Stimulated activated CD8-positive, alpha-beta memory T cell treated with anti-CD3 and anti-CD28 coated beads, Interleukin-2, amount 100 ng/mL, for 48 hours (primary cell): ENCODE data around the gene CNTN2.

Source experiments
- DNase-seq, 2 donors: peaks; one replicate each; pipeline ENCODE4 v3.0.0-alpha.2; 2020; ENCODE audit warnings: low read depth in 2 of 2

The CNTN2 gene

GRCh38 chr1:205074084-205074483 is 31.1 kb downstream of the CNTN2 start:
- DNase-seq = no peak

GRCh38 chr1:205074513-205074912 is 31.5 kb downstream of the CNTN2 start:
- DNase-seq = no peak

GRCh38 chr1:205075642-205076155 is 32.7 kb downstream of the CNTN2 start:
- DNase-seq = no peak

- no peak for DNase-seq
These were observed 33.3 kb downstream of the CNTN2 start for GRCh38 chr1:205076245-205076761.

GRCh38 chr1:205077158-205077933 is 34.3 kb downstream of the CNTN2 start:
- no peak for DNase-seq

GRCh38 chr1:205077934-205078311 is 34.9 kb downstream of the CNTN2 start:
- DNase-seq = no peak

GRCh38 chr1:205082431-205082830 is 39.4 kb downstream of the CNTN2 start:
- DNase-seq = no peak

- no peak for DNase-seq
These were observed 41.3 kb downstream of the CNTN2 start, which contains the start of gene TMEM81 for GRCh38 chr1:205084360-205084759. TSS of gene TMEM81 (minus strand) at chr1:205084460. CDS start at chr1:205084320, 140 bp downstream.

- DNase-seq = no peak
These were observed 45.3 kb downstream of the CNTN2 start for GRCh38 chr1:205088341-205088740.

GRCh38 chr1:205091043-205091740 is 48.2 kb downstream of the CNTN2 start:
- DNase-seq = no peak

- DNase-seq = no peak
These were observed 52.4 kb downstream of the CNTN2 start for GRCh38 chr1:205095422-205095821.

- DNase-seq = no peak
These were observed 55.2 kb downstream of the CNTN2 start for GRCh38 chr1:205098242-205098641.

GRCh38 chr1:205102404-205102803 is 59.4 kb downstream of the CNTN2 start:
- DNase-seq = no peak

GRCh38 chr1:205107327-205107726 is 64.3 kb downstream of the CNTN2 start:
- DNase-seq = no peak

- no peak for DNase-seq
These were observed 65.5 kb downstream of the CNTN2 start for GRCh38 chr1:205108464-205108863.

- DNase-seq = no peak
These were observed 66.3 kb downstream of the CNTN2 start for GRCh38 chr1:205109269-205109668.

GRCh38 chr1:205109711-205110110 is 66.7 kb downstream of the CNTN2 start:
- no peak for DNase-seq

GRCh38 chr1:205111354-205111753 is 68.3 kb downstream of the CNTN2 start:
- DNase-seq = no peak

- no peak for DNase-seq
These were observed 75.7 kb downstream of the CNTN2 start for GRCh38 chr1:205118752-205119151.

GRCh38 chr1:205121660-205122488 is 78.9 kb downstream of the CNTN2 start, which contains the start of gene RBBP5:
TSS of gene RBBP5 (minus strand) at chr1:205121978. CDS start at chr1:205121873, 105 bp downstream.
- DNase-seq = peak; percentile 88 to 90

GRCh38 chr1:205122489-205122882 is 79.5 kb downstream of the CNTN2 start:
- no peak for DNase-seq

GRCh38 chr1:205124726-205125125 is 81.7 kb downstream of the CNTN2 start:
- no peak for DNase-seq
